Skin of body (tissue), 2 donors: ENCODE data around the gene ZDHHC6. TPM values are rescaled to one million over a fixed set of nuclear protein-coding genes. Genes with fewer than 3 reads are reported as not detected.
"Not testable (repeated sequence)": the region's sequence is repeated elsewhere in the genome, so short reads cannot be mapped to it uniquely, and the experiment has no call there.

Experiments
- DNase-seq: peaks from one replicate; lab custom pipeline; 2025; lab: John Stamatoyannopoulos, UW
- total RNA-seq: library from RNA; depleted of rRNA; stranded (reverse); fragments of >200 nt; gene quantifications from one replicate; pipeline ENCODE4 v1.2.3, GENCODE V29; 2014

Gene ZDHHC6
- 23.9 TPM for total RNA-seq

- peak; percentile 90 for DNase-seq
These were observed at the start of gene ZDHHC6, which contains the start of gene VTI1A for GRCh38 chr10:112446855-112447619. TSS of gene ZDHHC6 (minus strand) at chr10:112446914. CDS start at chr10:112445436, 1,478 bp downstream. TSS of gene VTI1A (plus strand) at chr10:112447215. CDS start at chr10:112447374, 159 bp downstream.

- DNase-seq: no peak
These were observed 46.0 kb upstream of the ZDHHC6 start for GRCh38 chr10:112492736-112493135.

GRCh38 chr10:112491144-112491543 is 44.4 kb upstream of the ZDHHC6 start:
- DNase-seq: no peak

- DNase-seq: peak; percentile 6
These were observed 43.8 kb upstream of the ZDHHC6 start for GRCh38 chr10:112490545-112490944.

GRCh38 chr10:112487964-112488363 is 41.2 kb upstream of the ZDHHC6 start:
- DNase-seq: no peak

GRCh38 chr10:112484399-112484798 is 37.7 kb upstream of the ZDHHC6 start:
- no peak for DNase-seq

GRCh38 chr10:112481602-112482001 is 34.9 kb upstream of the ZDHHC6 start:
- no peak for DNase-seq

GRCh38 chr10:112475575-112476218 is 29.0 kb upstream of the ZDHHC6 start:
- no peak for DNase-seq

GRCh38 chr10:112471878-112472487 is 25.3 kb upstream of the ZDHHC6 start:
- DNase-seq: peak; percentile 3

GRCh38 chr10:112467541-112468075 is 20.9 kb upstream of the ZDHHC6 start:
- DNase-seq: no peak

- no peak for DNase-seq
These were observed 20.1 kb upstream of the ZDHHC6 start for GRCh38 chr10:112466802-112467201.

- DNase-seq: no peak
These were observed 18.7 kb upstream of the ZDHHC6 start for GRCh38 chr10:112465299-112465883.

GRCh38 chr10:112464074-112464473 is 17.4 kb upstream of the ZDHHC6 start:
- DNase-seq: not testable (repeated sequence)

- DNase-seq: no peak
These were observed 14.5 kb upstream of the ZDHHC6 start for GRCh38 chr10:112461029-112461887.

- no peak for DNase-seq
These were observed 13.7 kb upstream of the ZDHHC6 start for GRCh38 chr10:112460366-112460765.

- no peak for DNase-seq
These were observed 9.8 kb upstream of the ZDHHC6 start for GRCh38 chr10:112456533-112456932.

GRCh38 chr10:112454910-112455779 is 8.4 kb upstream of the ZDHHC6 start:
- DNase-seq: no peak

- DNase-seq: no peak
These were observed 2.2 kb upstream of the ZDHHC6 start for GRCh38 chr10:112448888-112449287.

- no peak for DNase-seq
These were observed 860 bp upstream of the ZDHHC6 start for GRCh38 chr10:112447620-112447928.
